Omental fat pad (tissue), 4 donors: ENCODE results near the gene LTC4S. TPM values are rescaled to one million over a fixed set of nuclear protein-coding genes. Genes with fewer than 3 reads are reported as not detected.
A peak's percentile ranks its signal among the peaks of the same experiment; 100 is the strongest.

ENCODE experiments used
- ATAC-seq: fragments of 150-250 bp; one replicate; pipeline ENCODE4 v1.9.1; 2016; ENCODE audit warnings: mild to moderate bottlenecking, moderate library complexity; ENCODE audit not compliant: low FRiP score
- DNase-seq: peaks from one replicate; pipeline ENCODE4 v3.0.0-alpha.2; 2019; ENCODE audit warnings: low spot score
- total RNA-seq, 4 donors: library from RNA; depleted of rRNA; stranded (reverse); fragments of >200 nt; gene quantifications; one replicate each; pipeline ENCODE4 v1.1.0, GENCODE V29; 2016
- TF ChIP-seq, protein P1 (sequence below), 3 donors: fragments of 450-650 bp; IDR thresholded peaks; one replicate each; pipeline ENCODE4 v1.5.1; 2016 to 2017; ENCODE audit warnings: antibody characterized with exemption in 3 of 3, mild to moderate bottlenecking in 3 of 3, moderate library complexity in 2 of 3

LTC4S gene
- total RNA-seq, 4 donors from 2014 or later: 7.1 to 15.1 (median 12.0) TPM

DNA sequence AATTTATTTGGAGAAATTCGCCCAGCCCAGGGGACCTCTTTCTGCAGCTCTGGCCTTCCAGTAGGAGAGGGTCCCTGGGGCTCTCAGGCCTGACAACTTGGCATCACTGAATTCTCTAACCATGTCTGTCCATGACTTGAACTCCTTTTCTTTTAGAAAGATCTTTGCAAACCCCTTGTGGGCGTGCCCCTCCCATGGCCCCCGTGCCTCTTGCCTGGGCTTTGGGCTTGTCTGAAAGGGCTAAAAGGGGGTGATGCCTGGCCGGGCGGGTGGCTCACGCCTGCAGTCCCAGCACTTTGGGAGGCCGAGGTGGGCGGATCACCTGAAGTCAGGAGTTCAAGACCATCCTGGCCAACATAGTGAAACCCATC, 23.7 kb downstream of the LTC4S start:
- no peak for DNase-seq
- TF ChIP-seq, protein P1, sequence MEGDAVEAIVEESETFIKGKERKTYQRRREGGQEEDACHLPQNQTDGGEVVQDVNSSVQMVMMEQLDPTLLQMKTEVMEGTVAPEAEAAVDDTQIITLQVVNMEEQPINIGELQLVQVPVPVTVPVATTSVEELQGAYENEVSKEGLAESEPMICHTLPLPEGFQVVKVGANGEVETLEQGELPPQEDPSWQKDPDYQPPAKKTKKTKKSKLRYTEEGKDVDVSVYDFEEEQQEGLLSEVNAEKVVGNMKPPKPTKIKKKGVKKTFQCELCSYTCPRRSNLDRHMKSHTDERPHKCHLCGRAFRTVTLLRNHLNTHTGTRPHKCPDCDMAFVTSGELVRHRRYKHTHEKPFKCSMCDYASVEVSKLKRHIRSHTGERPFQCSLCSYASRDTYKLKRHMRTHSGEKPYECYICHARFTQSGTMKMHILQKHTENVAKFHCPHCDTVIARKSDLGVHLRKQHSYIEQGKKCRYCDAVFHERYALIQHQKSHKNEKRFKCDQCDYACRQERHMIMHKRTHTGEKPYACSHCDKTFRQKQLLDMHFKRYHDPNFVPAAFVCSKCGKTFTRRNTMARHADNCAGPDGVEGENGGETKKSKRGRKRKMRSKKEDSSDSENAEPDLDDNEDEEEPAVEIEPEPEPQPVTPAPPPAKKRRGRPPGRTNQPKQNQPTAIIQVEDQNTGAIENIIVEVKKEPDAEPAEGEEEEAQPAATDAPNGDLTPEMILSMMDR (IDR thresholded peaks at IDR 0.05): no peak
- ATAC-seq: no peak

DNA sequence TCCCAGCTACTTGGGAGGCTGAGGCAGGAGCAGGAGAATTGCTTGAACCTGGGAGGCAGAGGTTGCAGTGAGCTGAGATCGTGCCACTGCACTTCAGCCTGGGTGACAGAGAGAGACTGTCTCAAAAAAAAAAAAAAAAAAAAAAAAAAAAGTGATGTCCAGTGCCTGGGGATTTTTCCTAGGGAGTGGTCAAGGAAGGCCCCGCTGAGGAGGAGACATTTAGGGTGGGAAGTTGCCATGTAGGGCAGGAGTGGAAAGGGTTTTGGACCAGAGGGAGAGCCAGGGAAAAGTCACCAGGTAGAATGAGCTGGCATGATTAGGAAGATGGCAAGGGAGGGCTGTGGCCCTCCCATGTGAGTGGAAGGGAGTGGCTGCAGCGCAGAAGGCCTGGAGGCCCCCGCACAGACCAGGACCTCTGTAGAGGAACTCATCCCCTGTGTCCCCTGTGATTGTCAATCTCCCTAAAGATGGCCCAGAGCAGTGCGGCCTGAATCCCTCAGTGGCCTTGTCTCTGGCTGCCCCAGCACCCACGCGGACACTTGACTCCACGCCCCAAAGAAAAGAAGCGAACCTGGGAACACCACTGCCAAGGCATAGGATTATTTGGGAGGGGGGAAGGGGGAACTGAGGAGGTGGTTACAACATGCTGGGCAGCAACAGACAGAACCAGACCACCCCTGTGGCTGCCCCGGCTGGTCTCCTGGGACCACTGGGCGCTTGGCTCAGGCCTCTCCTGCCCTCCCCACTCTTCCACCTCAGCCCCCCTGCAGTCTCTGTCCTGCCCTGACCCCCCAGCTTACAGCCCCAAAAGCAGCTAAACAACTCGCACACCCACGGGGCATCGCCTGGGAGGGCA, 24.3 kb downstream of the LTC4S start:
- TF ChIP-seq, protein P1 (IDR thresholded peaks at IDR 0.05): no peak
- DNase-seq (no peak), ATAC-seq (no peak)

DNA sequence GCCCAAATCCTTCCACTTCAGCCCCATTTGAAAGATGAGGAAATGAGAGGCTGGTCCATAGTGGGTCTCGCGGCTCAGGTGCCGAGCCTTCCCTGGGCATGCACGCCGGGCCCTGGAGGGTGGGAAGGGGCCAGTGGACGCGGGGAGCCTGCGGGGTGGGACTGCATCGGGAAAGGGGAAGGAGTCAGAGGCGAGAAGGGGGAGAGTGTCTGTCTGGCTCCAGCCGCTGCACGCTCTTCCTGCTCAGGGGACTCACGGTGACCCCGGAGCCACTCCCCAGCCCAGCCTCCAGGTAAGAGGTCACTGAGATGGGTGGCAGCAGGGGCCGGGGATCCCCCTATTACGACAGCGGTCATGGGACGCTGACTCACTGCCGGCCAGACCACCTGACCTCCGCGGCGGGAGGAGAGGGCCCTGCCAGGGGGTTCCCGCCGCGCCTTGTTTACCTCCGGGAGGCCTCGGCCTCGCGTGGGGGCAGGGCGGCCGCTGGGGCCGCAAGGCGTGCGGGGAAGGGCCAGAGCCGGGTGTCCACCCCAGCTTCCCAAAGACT, 25.0 kb downstream of the LTC4S start:
- TF ChIP-seq, protein P1 (IDR thresholded peaks at IDR 0.05): no peak
- peak; percentile 93 for DNase-seq

DNA sequence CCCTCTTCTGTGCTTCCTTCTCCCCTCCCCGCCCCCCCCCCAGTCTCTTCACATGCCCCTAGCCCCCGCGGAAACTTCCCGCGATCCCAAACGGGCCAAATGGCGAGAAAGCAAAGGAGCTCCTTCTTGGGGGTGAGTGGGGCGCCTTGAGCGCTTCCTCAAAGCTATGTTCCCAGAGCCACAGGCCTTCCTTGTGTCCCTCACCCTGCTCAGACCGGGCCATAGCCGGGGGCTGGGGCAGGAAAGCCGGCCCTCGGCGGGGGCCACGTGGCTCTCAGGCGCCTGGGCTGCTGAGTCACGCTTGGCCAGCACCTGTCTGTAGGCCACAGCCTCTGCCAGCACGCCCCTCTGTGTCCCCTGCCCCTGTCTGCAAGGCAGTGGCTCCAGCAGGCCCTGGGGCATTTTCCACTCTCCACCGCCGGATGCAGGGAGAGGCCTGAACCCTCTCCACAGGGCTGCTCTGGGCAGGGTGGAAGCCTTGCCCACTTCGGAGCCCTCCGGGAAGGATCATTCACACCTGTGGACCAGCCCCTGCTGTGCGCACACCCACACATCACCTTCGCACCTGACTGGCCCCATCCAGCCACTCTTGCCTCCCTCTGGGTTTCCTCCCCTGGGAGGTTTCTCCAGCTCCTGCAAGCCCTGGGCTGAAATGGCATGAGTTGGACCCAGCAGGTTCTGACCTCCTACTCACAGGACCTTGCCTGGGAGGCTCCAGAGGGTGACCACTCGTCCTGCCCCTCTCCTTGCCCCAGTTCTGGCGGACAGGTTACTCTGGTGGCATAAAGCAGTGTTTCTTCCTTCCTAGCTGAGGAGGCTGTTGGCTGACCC, 25.7 kb downstream of the LTC4S start:
- ATAC-seq (peak; percentile 45), DNase-seq (no peak)
- TF ChIP-seq, protein P1 (IDR thresholded peaks at IDR 0.05): no peak

More for the DNA sequence above, 25.0 kb downstream of the LTC4S start:
- ATAC-seq: peak; percentile 70

DNA sequence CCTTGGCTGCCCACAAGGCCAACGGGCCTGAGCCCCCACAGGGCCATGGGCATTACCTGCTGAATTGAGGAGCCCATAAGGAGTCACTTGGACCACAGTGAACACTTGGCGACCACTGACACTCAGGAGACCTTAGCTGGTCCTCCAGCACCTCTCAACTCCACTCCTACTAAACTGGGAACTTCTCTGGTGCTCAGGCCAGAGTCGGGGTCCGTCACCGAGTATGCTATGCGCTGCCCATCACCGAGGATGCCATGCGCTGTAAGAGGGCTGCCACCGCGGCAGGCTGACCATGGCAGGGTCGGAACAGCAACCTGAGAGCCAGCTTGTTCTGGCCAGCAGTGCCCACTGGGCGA, 26.3 kb downstream of the LTC4S start:
- TF ChIP-seq, protein P1 (IDR thresholded peaks at IDR 0.05): no peak
- ATAC-seq (no peak), DNase-seq (no peak)

GRCh38 chr5:179820483-179821297, 26.9 kb downstream of the LTC4S start, which contains the start of gene SQSTM1:
Gene SQSTM1, plus strand, starts transcription at chr5:179820905. Its CDS starts 32 bp downstream, at chr5:179820937.
- peak; percentile 26 for ATAC-seq
- TF ChIP-seq, protein P1 (IDR thresholded peaks at IDR 0.05): no peak
- no peak for DNase-seq
